Neural progenitor cell (in vitro differentiated cells): Measurements from ENCODE around the gene CLECL1. TPM values are rescaled to one million over a fixed set of nuclear protein-coding genes. Genes with fewer than 3 reads are reported as not detected.
A peak's percentile ranks its signal among the peaks of the same experiment; 100 is the strongest.
"Not testable (repeated sequence)": the region's sequence is repeated elsewhere in the genome, so short reads cannot be mapped to it uniquely, and the experiment has no call there.

ENCODE experiments used
- DNase-seq: peaks from one replicate; pipeline ENCODE4 v3.0.0-alpha.2; 2016; ENCODE audit warnings: low spot score
- H2AFZ ChIP-seq: fragments of 200-600 bp; sonication (generic); replicated peaks from 2 replicates; pipeline ENCODE4 v1.6.1; 2016; ENCODE audit warnings: antibody characterized with exemption
- H3F3A ChIP-seq: fragments of 200-600 bp; sonication (generic); 2 replicates; pipeline ENCODE4 v1.6.1; 2016; ENCODE audit warnings: antibody characterized with exemption, low read depth
- H3K27ac ChIP-seq: fragments of 200-600 bp; sonication (generic); 2 replicates; pipeline ENCODE4 v1.5.1; 2016; ENCODE audit warnings: mild to moderate bottlenecking
- H3K27me3 ChIP-seq: fragments of 200-600 bp; sonication (generic); 2 replicates; pipeline ENCODE4 v1.6.1; 2016; ENCODE audit warnings: mild to moderate bottlenecking, moderate library complexity
- H3K36me3 ChIP-seq: fragments of 200-600 bp; sonication (generic); 2 replicates; pipeline ENCODE4 v1.5.1; 2016
- H3K4me1 ChIP-seq: fragments of 200-600 bp; sonication (generic); 2 replicates; pipeline ENCODE4 v1.6.1; 2016; ENCODE audit warnings: mixed run types
- H3K4me2 ChIP-seq: fragments of 200-600 bp; sonication (generic); 2 replicates; pipeline ENCODE4 v1.6.1; 2016
- H3K4me3 ChIP-seq: fragments of 200-600 bp; sonication (generic); 2 replicates; pipeline ENCODE4 v1.5.1; 2016
- H3K79me2 ChIP-seq: fragments of 200-600 bp; sonication (generic); 2 replicates; pipeline ENCODE4 v1.6.1; 2016; ENCODE audit warnings: low read depth
- H3K9ac ChIP-seq: fragments of 200-600 bp; sonication (generic); 2 replicates; pipeline ENCODE4 v1.6.1; 2016
- H3K9me3 ChIP-seq: fragments of 200-600 bp; sonication (generic); 2 replicates; pipeline ENCODE4 v1.5.1; 2016; ENCODE audit warnings: low read depth
- H4K20me1 ChIP-seq: fragments of 200-600 bp; sonication (generic); 2 replicates; pipeline ENCODE4 v1.6.1; 2016; ENCODE audit warnings: low read depth
- H3K27ac Mint-ChIP-seq: 3 replicates; pipeline ENCODE4 v1.8.0; 2021; ENCODE audit warnings: mixed read lengths
- H3K27me3 Mint-ChIP-seq: 2 replicates; pipeline ENCODE4 v1.8.0; 2022; ENCODE audit warnings: low read depth, mild to moderate bottlenecking, inconsistent platforms, moderate library complexity, mixed read lengths; ENCODE audit not compliant: insufficient read depth
- H3K36me3 Mint-ChIP-seq: 3 replicates; pipeline ENCODE4 v1.8.0; 2021; ENCODE audit warnings: mixed read lengths
- H3K4me1 Mint-ChIP-seq: 3 replicates; pipeline ENCODE4 v1.8.0; 2021; ENCODE audit warnings: mixed read lengths
- H3K4me3 Mint-ChIP-seq: 3 replicates; pipeline ENCODE4 v1.8.0; 2021; ENCODE audit warnings: mild to moderate bottlenecking, moderate library complexity, mixed read lengths
- H3K9me3 Mint-ChIP-seq: 3 replicates; pipeline ENCODE4 v1.8.0; 2020; ENCODE audit warnings: mixed read lengths
- EZH2 ChIP-seq: fragments of 200-600 bp; sonication (generic); IDR thresholded peaks from 2 replicates; pipeline ENCODE4 v1.6.1; 2017; ENCODE audit warnings: antibody characterized with exemption, mild to moderate bottlenecking, moderate library complexity
- EZH2phosphoT487 ChIP-seq: fragments of 200-600 bp; sonication (generic); IDR thresholded peaks from 2 replicates; pipeline ENCODE4 v1.6.1; 2017; ENCODE audit warnings: antibody characterized with exemption
- total RNA-seq: library from RNA; depleted of rRNA; stranded (reverse); fragments of >200 nt; gene quantifications from 2 replicates; pipeline ENCODE4 v1.2.3, GENCODE V29; 2015; ENCODE audit warnings: low replicate concordance
- TF ChIP-seq, protein P1 (sequence below): fragments of 200-600 bp; sonication (generic); IDR thresholded peaks from 2 replicates; pipeline ENCODE4 v1.5.1; 2017; ENCODE audit warnings: antibody characterized with exemption, mild to moderate bottlenecking

The CLECL1 gene
- total RNA-seq, 1 donor from 2014 or later, result not detected

DNA sequence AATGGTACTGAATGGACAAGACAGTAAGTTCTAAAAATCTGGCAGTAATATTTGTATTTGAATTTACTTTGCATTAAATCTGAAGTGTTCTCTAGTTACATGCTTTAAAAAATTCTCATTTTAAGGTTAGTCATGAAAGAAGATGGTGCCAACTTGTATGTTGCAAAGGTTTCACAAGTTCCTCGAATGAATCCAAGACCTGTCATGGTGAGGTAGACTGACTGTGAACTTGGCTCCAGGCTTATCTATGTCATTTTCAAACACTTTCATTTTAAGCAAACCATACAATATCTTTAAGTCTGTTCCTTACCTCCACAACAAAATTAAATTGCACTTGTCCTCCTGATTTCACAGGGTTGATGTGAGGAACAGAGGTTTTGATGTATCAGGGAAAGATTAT, 40.0 kb downstream of the CLECL1 start:
- TF ChIP-seq EZH2, result no peak
- TF ChIP-seq EZH2phosphoT487, result no peak
- TF ChIP-seq, protein P1, sequence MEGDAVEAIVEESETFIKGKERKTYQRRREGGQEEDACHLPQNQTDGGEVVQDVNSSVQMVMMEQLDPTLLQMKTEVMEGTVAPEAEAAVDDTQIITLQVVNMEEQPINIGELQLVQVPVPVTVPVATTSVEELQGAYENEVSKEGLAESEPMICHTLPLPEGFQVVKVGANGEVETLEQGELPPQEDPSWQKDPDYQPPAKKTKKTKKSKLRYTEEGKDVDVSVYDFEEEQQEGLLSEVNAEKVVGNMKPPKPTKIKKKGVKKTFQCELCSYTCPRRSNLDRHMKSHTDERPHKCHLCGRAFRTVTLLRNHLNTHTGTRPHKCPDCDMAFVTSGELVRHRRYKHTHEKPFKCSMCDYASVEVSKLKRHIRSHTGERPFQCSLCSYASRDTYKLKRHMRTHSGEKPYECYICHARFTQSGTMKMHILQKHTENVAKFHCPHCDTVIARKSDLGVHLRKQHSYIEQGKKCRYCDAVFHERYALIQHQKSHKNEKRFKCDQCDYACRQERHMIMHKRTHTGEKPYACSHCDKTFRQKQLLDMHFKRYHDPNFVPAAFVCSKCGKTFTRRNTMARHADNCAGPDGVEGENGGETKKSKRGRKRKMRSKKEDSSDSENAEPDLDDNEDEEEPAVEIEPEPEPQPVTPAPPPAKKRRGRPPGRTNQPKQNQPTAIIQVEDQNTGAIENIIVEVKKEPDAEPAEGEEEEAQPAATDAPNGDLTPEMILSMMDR, result no peak
- no peak overlapping the region for H3K9ac ChIP-seq

DNA sequence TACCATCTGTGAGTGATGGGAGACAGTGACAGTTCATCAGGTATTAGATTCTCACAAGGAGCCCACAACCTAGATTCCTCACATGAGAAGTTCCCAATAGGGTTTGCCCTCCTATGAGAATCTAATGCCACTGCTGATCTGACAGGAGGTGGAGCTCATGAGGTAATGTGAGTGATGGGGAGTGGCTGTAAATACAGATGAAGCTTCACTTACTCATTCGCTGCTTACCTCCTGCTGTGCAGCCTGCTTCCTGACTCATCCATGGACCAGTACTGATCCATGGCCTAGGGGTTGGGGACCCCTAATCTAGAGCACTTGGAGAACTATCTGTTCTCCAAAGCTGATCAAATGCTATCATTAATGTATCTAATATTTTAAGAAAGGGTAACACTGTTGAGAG, 45.7 kb downstream of the CLECL1 start:
- H3K4me2 ChIP-seq, result no peak overlapping the region
- TF ChIP-seq, protein P1, result no peak
- TF ChIP-seq EZH2, result no peak
- TF ChIP-seq EZH2phosphoT487, result no peak
- H4K20me1 ChIP-seq, result no peaks in the 10 kb centered on the region
- no peaks in the 10 kb centered on the region for H3K9me3 ChIP-seq
- H3K4me1 ChIP-seq, result no peaks in the 10 kb centered on the region
- H3K79me2 ChIP-seq, result no peaks in the 10 kb centered on the region
- no peaks in the 10 kb centered on the region for H3K27me3 ChIP-seq
- no peaks in the 10 kb centered on the region for H3K4me1 Mint-ChIP-seq
- peaks cover 12% of the 10 kb centered on the region for H3K36me3 ChIP-seq
- no peak overlapping the region for H2AFZ ChIP-seq
- DNase-seq, result peak; percentile 7
- no peak overlapping the region for H3K27ac Mint-ChIP-seq
- H3K36me3 Mint-ChIP-seq, result peaks cover 37% of the 10 kb centered on the region
- no peaks in the 10 kb centered on the region for H3F3A ChIP-seq
- no peak overlapping the region for H3K4me3 ChIP-seq
- no peaks in the 10 kb centered on the region for H3K27me3 Mint-ChIP-seq
- H3K4me3 Mint-ChIP-seq, result no peak overlapping the region
- H3K9me3 Mint-ChIP-seq, result peaks cover 10% of the 10 kb centered on the region
- H3K9ac ChIP-seq, result no peak overlapping the region
- no peak overlapping the region for H3K27ac ChIP-seq

More for the DNA sequence above, 40.0 kb downstream of the CLECL1 start:
- Mint-ChIP-seq H3K4me3 (no peak overlapping the region), H3K36me3 (peaks cover 51% of the 10 kb centered on the region), H3K27me3 (no peaks in the 10 kb centered on the region), H3K27ac (no peak overlapping the region), H3K4me1 (no peaks in the 10 kb centered on the region), H3K9me3 (peaks cover 9% of the 10 kb centered on the region)
- no peak overlapping the region for H3K4me2 ChIP-seq
- H3F3A ChIP-seq, result no peaks in the 10 kb centered on the region
- H2AFZ ChIP-seq, result no peak overlapping the region
- no peak overlapping the region for H3K27ac ChIP-seq
- DNase-seq, result no peak
- no peaks in the 10 kb centered on the region for H3K9me3 ChIP-seq
- peaks cover 8% of the 10 kb centered on the region for H3K36me3 ChIP-seq
- no peaks in the 10 kb centered on the region for H4K20me1 ChIP-seq
- H3K4me3 ChIP-seq, result no peak overlapping the region
- H3K27me3 ChIP-seq, result no peaks in the 10 kb centered on the region
- H3K79me2 ChIP-seq, result no peaks in the 10 kb centered on the region
- no peaks in the 10 kb centered on the region for H3K4me1 ChIP-seq

DNA sequence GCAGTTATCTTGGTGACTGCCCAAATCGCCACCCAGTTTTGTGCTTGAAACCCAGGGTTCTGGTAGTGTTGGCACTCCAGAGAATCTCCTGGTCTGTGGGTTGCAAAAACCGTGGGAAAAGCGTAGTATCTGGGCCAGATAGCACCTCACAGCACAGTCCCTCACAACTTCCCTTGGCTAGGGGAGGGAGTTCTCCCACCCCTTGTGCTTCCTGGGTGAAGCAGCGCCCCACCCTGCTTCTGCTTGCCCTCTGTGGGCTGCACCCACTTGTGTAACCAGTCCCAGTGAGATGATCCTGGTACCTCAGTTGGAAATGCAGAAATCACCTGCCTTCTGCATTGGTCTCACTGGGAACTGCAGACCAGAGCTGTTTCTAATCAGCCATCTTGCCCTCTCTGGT, 47.0 kb downstream of the CLECL1 start:
- H3F3A ChIP-seq, result no peaks in the 10 kb centered on the region
- H3K4me2 ChIP-seq, result no peak overlapping the region
- TF ChIP-seq EZH2phosphoT487 (no peak), EZH2 (no peak)
- TF ChIP-seq, protein P1, result no peak
- no peak for DNase-seq
- no peaks in the 10 kb centered on the region for H3K27me3 ChIP-seq
- no peak overlapping the region for H3K4me3 Mint-ChIP-seq
- no peaks in the 10 kb centered on the region for H3K9me3 ChIP-seq
- H3K36me3 Mint-ChIP-seq, result peaks cover 40% of the 10 kb centered on the region
- peaks cover 10% of the 10 kb centered on the region for H3K9me3 Mint-ChIP-seq
- peaks cover 12% of the 10 kb centered on the region for H3K36me3 ChIP-seq
- no peaks in the 10 kb centered on the region for H3K4me1 Mint-ChIP-seq
- H2AFZ ChIP-seq, result no peak overlapping the region
- no peaks in the 10 kb centered on the region for H3K79me2 ChIP-seq
- H4K20me1 ChIP-seq, result no peaks in the 10 kb centered on the region
- H3K9ac ChIP-seq, result no peak overlapping the region
- no peaks in the 10 kb centered on the region for H3K27me3 Mint-ChIP-seq
- H3K4me1 ChIP-seq, result no peaks in the 10 kb centered on the region
- H3K27ac Mint-ChIP-seq, result no peak overlapping the region
- no peak overlapping the region for H3K4me3 ChIP-seq
- no peak overlapping the region for H3K27ac ChIP-seq

DNA sequence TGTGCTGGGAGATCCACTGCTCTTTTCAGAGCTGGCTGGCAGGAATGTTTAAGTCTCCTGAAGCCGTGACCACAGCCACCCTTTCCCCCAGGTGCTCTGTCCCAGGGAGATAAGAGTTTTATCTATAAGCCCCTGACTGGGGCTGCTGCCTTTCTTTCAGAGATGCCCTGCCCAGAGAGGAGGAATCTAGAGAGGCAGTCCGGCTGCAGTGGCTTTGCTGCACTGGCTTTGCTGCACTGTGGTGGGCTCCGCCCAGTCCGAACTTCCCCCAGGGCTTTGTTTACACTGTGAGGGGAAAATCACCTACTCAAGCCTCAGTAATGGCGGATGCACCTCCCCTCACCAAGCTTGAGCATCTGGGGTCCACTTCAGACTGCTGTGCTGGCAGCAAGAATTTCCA, 47.5 kb downstream of the CLECL1 start:
- not testable (repeated sequence) for H3F3A ChIP-seq, H3K9ac ChIP-seq, H3K4me2 ChIP-seq, H3K79me2 ChIP-seq, H3K4me3 Mint-ChIP-seq, H3K27me3 ChIP-seq, H3K27me3 Mint-ChIP-seq, H3K27ac Mint-ChIP-seq, H3K4me3 ChIP-seq, H3K4me1 ChIP-seq, H3K9me3 ChIP-seq, H3K27ac ChIP-seq, H2AFZ ChIP-seq, H4K20me1 ChIP-seq, H3K4me1 Mint-ChIP-seq
- peak; percentile 15 for DNase-seq
- Mint-ChIP-seq H3K36me3 (peaks cover 40% of the 10 kb centered on the region), H3K9me3 (peaks cover 10% of the 10 kb centered on the region)
- H3K36me3 ChIP-seq, result peaks cover 12% of the 10 kb centered on the region

DNA sequence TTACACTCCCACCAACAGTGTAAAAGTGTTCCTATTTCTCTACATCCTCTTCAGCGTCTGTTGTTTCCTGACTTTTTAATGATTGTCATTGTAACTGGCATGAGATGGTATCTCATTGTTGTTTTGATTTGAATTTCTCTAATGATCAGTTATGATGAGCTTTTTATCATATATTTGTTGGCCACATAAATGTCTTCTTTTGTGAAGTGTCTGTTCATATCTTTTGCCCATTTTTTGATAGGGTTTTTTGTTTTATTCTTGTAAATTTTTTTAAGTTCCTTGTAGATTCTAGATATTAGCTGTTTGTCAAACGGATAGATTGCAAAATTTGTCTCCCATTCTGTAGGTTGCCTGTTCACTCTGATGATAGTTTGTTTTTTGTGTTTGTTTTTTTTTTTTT, 49.9 kb downstream of the CLECL1 start:
- not testable (repeated sequence) for H3K27ac Mint-ChIP-seq, H2AFZ ChIP-seq, H3K9ac ChIP-seq, H3K27me3 ChIP-seq, H3F3A ChIP-seq, H3K4me3 ChIP-seq, H3K4me3 Mint-ChIP-seq, H3K4me1 ChIP-seq, H3K9me3 ChIP-seq, H3K27ac ChIP-seq, DNase-seq, H3K4me1 Mint-ChIP-seq, H3K27me3 Mint-ChIP-seq, H3K4me2 ChIP-seq, H4K20me1 ChIP-seq, H3K79me2 ChIP-seq, H3K36me3 ChIP-seq
- H3K36me3 Mint-ChIP-seq, result peaks cover 25% of the 10 kb centered on the region
- H3K9me3 Mint-ChIP-seq, result peaks cover 10% of the 10 kb centered on the region

DNA sequence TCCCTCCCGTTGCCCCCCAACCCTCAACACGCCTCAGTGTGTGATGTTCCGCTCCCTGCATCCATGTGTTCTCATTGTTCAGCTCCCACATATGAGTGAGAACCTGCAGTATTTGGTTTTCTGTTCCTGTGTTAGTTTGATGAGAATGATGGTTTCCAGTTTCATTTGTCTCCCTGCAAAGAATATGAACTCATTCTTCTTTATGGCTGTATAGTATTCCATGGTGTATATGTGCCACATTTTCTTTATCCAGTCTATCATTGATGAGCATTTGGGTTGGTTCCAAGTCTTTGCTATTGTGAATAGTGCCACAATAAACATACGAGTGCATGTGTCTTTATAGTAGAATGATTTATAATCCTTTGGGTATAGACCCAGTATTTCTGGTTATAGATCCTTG, 50.4 kb downstream of the CLECL1 start:
- not testable (repeated sequence) for DNase-seq, H3K4me1 Mint-ChIP-seq

More for the DNA sequence above, 50.4 kb downstream of the CLECL1 start:
- not testable (repeated sequence) for H3K9ac ChIP-seq, H2AFZ ChIP-seq, H3K4me1 ChIP-seq, H3K27ac Mint-ChIP-seq, H3K27ac ChIP-seq, H3K4me3 ChIP-seq, H3K27me3 Mint-ChIP-seq, H3F3A ChIP-seq, H3K36me3 ChIP-seq, H4K20me1 ChIP-seq, H3K4me2 ChIP-seq, H3K79me2 ChIP-seq, H3K4me3 Mint-ChIP-seq, H3K27me3 ChIP-seq, H3K9me3 ChIP-seq
- H3K9me3 Mint-ChIP-seq, result peaks cover 10% of the 10 kb centered on the region
- peaks cover 23% of the 10 kb centered on the region for H3K36me3 Mint-ChIP-seq
